Spleen (tissue), 7 donors: ENCODE measurements around the gene DDX52.

Experiments used
- POLR2A ChIP-seq, 3 donors: fragments of 450-650 bp; IDR thresholded peaks; one replicate each; pipeline ENCODE4 v1.5.1; 2017; ENCODE audit warnings: antibody characterized with exemption in 3 of 3, mild to moderate bottlenecking in 1 of 3
- TF ChIP-seq, protein P1 (sequence below), 11 experiments: fragments of 200-600 bp in 7 of 11; fragments of 450-650 bp in 4 of 11; sonication (generic) in 4 of 11; IDR thresholded peaks in 8 of 11; conservative IDR thresholded peaks in 3 of 11; 1 replicate in 7 of 11; 2 replicates in 4 of 11; pipeline versions ENCODE4 v1.4.0 to v1.8.0; 2016 to 2021; ENCODE audit warnings: antibody characterized with exemption in 11 of 11, inconsistent platforms in 4 of 11, mild to moderate bottlenecking in 1 of 11
- donor health status: DM: no; HTN: no; CAD: no; lungs with moderate emphysema.
- donor health status: DM: no; HTN: no; CAD: no.
- donor health status: DM: no; HTN: no; CAD: no.

DNA sequence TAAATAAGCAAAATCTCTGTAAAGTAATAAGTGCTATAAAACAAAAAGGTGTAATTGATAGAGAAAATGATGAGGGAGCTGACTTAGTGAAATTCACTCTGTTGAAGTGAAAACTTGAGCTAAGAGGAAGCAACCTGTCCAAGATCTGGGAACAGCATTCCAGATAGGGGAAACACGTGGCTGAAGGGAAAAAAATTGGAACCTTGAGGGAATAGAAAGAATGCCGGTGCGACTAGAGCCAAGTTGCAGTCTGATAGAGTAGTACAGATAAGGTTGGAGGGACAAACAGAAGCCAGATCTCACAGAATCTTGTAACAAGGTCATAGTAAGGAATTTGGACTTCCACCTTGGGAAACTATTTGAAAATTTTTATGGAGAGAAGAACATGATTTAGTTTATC, 623 bp upstream of the DDX52 start:
- TF ChIP-seq, protein P1, sequence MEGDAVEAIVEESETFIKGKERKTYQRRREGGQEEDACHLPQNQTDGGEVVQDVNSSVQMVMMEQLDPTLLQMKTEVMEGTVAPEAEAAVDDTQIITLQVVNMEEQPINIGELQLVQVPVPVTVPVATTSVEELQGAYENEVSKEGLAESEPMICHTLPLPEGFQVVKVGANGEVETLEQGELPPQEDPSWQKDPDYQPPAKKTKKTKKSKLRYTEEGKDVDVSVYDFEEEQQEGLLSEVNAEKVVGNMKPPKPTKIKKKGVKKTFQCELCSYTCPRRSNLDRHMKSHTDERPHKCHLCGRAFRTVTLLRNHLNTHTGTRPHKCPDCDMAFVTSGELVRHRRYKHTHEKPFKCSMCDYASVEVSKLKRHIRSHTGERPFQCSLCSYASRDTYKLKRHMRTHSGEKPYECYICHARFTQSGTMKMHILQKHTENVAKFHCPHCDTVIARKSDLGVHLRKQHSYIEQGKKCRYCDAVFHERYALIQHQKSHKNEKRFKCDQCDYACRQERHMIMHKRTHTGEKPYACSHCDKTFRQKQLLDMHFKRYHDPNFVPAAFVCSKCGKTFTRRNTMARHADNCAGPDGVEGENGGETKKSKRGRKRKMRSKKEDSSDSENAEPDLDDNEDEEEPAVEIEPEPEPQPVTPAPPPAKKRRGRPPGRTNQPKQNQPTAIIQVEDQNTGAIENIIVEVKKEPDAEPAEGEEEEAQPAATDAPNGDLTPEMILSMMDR (IDR thresholded peaks at IDR 0.05 in 8 of 11, conservative IDR thresholded peaks at IDR 0.05 in 3 of 11) = no peak
- TF ChIP-seq POLR2A (IDR thresholded peaks at IDR 0.05) = no peak
